ENCODE data around the gene MTHFD2L.

- TF ChIP-seq, protein P1, sequence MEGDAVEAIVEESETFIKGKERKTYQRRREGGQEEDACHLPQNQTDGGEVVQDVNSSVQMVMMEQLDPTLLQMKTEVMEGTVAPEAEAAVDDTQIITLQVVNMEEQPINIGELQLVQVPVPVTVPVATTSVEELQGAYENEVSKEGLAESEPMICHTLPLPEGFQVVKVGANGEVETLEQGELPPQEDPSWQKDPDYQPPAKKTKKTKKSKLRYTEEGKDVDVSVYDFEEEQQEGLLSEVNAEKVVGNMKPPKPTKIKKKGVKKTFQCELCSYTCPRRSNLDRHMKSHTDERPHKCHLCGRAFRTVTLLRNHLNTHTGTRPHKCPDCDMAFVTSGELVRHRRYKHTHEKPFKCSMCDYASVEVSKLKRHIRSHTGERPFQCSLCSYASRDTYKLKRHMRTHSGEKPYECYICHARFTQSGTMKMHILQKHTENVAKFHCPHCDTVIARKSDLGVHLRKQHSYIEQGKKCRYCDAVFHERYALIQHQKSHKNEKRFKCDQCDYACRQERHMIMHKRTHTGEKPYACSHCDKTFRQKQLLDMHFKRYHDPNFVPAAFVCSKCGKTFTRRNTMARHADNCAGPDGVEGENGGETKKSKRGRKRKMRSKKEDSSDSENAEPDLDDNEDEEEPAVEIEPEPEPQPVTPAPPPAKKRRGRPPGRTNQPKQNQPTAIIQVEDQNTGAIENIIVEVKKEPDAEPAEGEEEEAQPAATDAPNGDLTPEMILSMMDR (IDR thresholded peaks at IDR 0.05; ENCODE audit: insufficient read depth, low read depth, low read length) = no peak
- no peak for TF ChIP-seq EZH2 (IDR thresholded peaks at IDR 0.05; ENCODE audit: insufficient read depth, low read length)
Observed at GRCh38 chr4:74252933-74253332, 95.0 kb downstream of the MTHFD2L start.
